Mammary epithelial cell (primary cell): ENCODE measurements around the gene PRICKLE4.

Experiments
- EZH2 ChIP-seq: IDR thresholded peaks from 2 replicates; pipeline ENCODE4 v1.6.1; 2012; ENCODE audit warnings: low read length, inconsistent platforms, borderline replicate concordance
- TF ChIP-seq, protein P1 (sequence below), 2 donors: IDR thresholded peaks in 1 of 2; conservative IDR thresholded peaks in 1 of 2; 2 replicates each; pipeline ENCODE4 v1.5.1; 2011 to 2012; ENCODE audit warnings: inconsistent platforms in 2 of 2, low read length in 2 of 2, mild to moderate bottlenecking in 2 of 2, control low read depth in 1 of 2, low read depth in 1 of 2; ENCODE audit not compliant: insufficient read depth in 1 of 2; ENCODE audit errors: extremely low read depth in 1 of 2

DNA sequence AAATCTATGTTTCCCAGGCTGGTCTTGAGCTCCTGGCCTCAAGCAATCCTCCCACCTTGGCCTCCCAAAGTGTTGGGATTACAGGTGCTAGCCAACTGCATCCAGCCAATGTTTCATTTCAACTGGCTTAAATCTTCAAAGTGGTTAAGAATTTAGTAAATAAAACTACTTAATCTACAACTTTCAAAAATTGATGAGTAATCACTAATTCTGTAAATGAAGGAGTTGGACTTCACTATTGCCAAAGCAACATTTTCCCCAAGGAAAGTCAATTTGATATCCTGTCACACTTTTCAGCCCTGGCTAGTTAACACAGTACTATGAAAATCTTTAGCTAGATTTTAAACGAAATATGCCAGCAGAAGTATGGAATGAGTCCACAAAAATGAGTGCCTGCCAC lies 10.7 kb downstream of the PRICKLE4 start:
- TF ChIP-seq, protein P1, sequence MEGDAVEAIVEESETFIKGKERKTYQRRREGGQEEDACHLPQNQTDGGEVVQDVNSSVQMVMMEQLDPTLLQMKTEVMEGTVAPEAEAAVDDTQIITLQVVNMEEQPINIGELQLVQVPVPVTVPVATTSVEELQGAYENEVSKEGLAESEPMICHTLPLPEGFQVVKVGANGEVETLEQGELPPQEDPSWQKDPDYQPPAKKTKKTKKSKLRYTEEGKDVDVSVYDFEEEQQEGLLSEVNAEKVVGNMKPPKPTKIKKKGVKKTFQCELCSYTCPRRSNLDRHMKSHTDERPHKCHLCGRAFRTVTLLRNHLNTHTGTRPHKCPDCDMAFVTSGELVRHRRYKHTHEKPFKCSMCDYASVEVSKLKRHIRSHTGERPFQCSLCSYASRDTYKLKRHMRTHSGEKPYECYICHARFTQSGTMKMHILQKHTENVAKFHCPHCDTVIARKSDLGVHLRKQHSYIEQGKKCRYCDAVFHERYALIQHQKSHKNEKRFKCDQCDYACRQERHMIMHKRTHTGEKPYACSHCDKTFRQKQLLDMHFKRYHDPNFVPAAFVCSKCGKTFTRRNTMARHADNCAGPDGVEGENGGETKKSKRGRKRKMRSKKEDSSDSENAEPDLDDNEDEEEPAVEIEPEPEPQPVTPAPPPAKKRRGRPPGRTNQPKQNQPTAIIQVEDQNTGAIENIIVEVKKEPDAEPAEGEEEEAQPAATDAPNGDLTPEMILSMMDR (conservative IDR thresholded peaks at IDR 0.05 in 1 of 2, IDR thresholded peaks at IDR 0.05 in 1 of 2; ENCODE audit: extremely low read depth in 1 of 2, insufficient read depth in 1 of 2, low read depth in 1 of 2, low read length in 2 of 2), result no peak
- TF ChIP-seq EZH2, result no peak
